ENCODE results near the gene RNF135. TPM values are rescaled to one million over a fixed set of nuclear protein-coding genes. Genes with fewer than 3 reads are reported as not detected.

The RNF135 gene
- total RNA-seq, 1 donor from 2014 or later = 4.2 TPM

- H3K27me3 ChIP-seq = no peaks in the 10 kb centered on the region
- no peaks in the 10 kb centered on the region for H4K20me1 ChIP-seq (ENCODE audit: low read depth)
- H3K4me1 Mint-ChIP-seq = no peaks in the 10 kb centered on the region
- TF ChIP-seq EZH2 (IDR thresholded peaks at IDR 0.05) = no peak
- no peak for TF ChIP-seq EZH2phosphoT487 (IDR thresholded peaks at IDR 0.05)
- TF ChIP-seq CTCF (IDR thresholded peaks at IDR 0.05) = no peak
- no peak for DNase-seq (ENCODE audit: low spot score)
- H3K9ac ChIP-seq = no peak overlapping the region
- H3K9me3 ChIP-seq (ENCODE audit: low read depth) = no peaks in the 10 kb centered on the region
- no peak overlapping the region for H3K27ac Mint-ChIP-seq
- H2AFZ ChIP-seq (replicated peaks) = no peak overlapping the region
- H3K36me3 Mint-ChIP-seq = peaks cover 15% of the 10 kb centered on the region
- H3K27ac ChIP-seq = no peak overlapping the region
- H3K4me3 Mint-ChIP-seq = no peak overlapping the region
- H3K27me3 Mint-ChIP-seq (ENCODE audit: insufficient read depth, low read depth) = no peaks in the 10 kb centered on the region
- no peak overlapping the region for H3K4me2 ChIP-seq
- H3F3A ChIP-seq (ENCODE audit: low read depth) = no peaks in the 10 kb centered on the region
- H3K4me3 ChIP-seq = no peak overlapping the region
- H3K36me3 ChIP-seq = no peaks in the 10 kb centered on the region
- no peaks in the 10 kb centered on the region for H3K9me3 Mint-ChIP-seq
- H3K79me2 ChIP-seq (ENCODE audit: low read depth) = no peaks in the 10 kb centered on the region
- no peaks in the 10 kb centered on the region for H3K4me1 ChIP-seq
Measured at GRCh38 chr17:30997842-30998241, 27.0 kb downstream of the RNF135 start.

DNA sequence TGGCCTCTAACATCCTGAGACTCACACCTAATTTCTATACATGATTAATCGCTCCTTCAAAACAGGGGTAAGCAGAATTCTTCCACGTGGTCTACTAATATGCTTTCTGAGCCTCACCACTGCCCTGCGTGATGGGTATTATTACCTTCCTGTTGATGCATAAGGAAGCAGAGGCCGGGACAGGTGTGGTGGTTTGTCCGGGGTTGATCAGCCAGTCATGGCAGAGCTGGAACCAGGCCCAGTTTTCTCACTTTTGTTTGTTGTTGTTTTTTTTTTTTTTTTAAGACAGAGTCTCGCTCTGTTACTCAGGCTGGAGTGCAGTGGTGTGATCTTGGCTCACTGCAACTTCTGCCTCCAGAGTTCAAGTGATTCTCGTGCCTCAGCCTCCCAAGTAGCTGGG lies 31.2 kb downstream of the RNF135 start:
- Mint-ChIP-seq H3K27me3 (ENCODE audit: insufficient read depth, low read depth) (no peaks in the 10 kb centered on the region), H3K27ac (no peak overlapping the region), H3K9me3 (peaks cover 6% of the 10 kb centered on the region), H3K4me3 (no peak overlapping the region), H3K4me1 (no peaks in the 10 kb centered on the region), H3K36me3 (peaks cover 18% of the 10 kb centered on the region)
- H3K9ac ChIP-seq = no peak overlapping the region
- no peaks in the 10 kb centered on the region for H3K36me3 ChIP-seq
- no peak overlapping the region for H3K4me3 ChIP-seq
- no peaks in the 10 kb centered on the region for H3K4me1 ChIP-seq
- TF ChIP-seq EZH2 (IDR thresholded peaks at IDR 0.05) (no peak), CTCF (IDR thresholded peaks at IDR 0.05) (no peak), EZH2phosphoT487 (IDR thresholded peaks at IDR 0.05) (no peak)
- H3F3A ChIP-seq (ENCODE audit: low read depth) = no peaks in the 10 kb centered on the region
- no peak overlapping the region for H2AFZ ChIP-seq (replicated peaks)
- no peak overlapping the region for H3K27ac ChIP-seq
- no peaks in the 10 kb centered on the region for H3K27me3 ChIP-seq
- no peaks in the 10 kb centered on the region for H3K9me3 ChIP-seq (ENCODE audit: low read depth)
- H4K20me1 ChIP-seq (ENCODE audit: low read depth) = no peaks in the 10 kb centered on the region
- DNase-seq (ENCODE audit: low spot score) = no peak
- no peak overlapping the region for H3K4me2 ChIP-seq
- H3K79me2 ChIP-seq (ENCODE audit: low read depth) = no peaks in the 10 kb centered on the region

DNA sequence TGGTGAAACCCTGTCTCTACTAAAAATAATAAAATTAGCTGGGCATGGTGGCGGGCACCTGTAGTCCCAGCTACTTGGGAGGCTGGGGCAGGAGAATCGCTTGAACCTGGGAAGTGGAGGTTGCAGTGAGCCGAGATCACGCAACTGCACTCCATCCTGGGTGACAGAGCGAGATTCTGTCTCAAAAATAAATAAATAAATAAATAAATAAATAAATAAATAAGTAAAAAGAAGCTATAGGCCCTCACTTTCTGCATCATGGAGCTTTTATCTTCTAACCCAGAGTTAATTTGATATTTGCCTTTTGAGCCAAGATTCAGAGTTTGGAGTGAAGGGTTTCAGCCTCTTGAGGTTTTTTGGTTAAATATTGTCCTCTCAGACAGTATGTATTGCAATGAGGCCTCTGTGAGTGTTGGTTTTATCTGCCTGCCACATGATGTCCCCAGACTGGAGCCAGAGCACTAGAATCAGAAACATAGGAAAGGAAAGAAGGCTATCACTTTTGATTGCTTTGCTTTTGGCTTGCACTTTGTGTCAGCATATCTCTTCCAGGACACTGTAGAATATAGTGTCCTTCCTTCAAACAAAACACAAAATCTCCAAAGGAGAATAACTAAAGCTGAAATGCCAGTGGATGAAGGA lies 32.5 kb downstream of the RNF135 start:
- Histone ChIP-seq H3K4me3 (no peak overlapping the region), H3K27me3 (peaks cover 12% of the 10 kb centered on the region), H3K36me3 (no peaks in the 10 kb centered on the region), H3K9ac (no peak overlapping the region), H3K4me2 (no peak overlapping the region), H3K79me2 (ENCODE audit: low read depth) (no peaks in the 10 kb centered on the region), H4K20me1 (ENCODE audit: low read depth) (no peaks in the 10 kb centered on the region), H3F3A (ENCODE audit: low read depth) (peaks cover 8% of the 10 kb centered on the region), H3K4me1 (no peaks in the 10 kb centered on the region), H3K27ac (no peak overlapping the region), H2AFZ (replicated peaks) (no peak overlapping the region), H3K9me3 (ENCODE audit: low read depth) (no peaks in the 10 kb centered on the region)
- Mint-ChIP-seq H3K9me3 (peaks cover 8% of the 10 kb centered on the region), H3K27me3 (ENCODE audit: insufficient read depth, low read depth) (no peaks in the 10 kb centered on the region), H3K4me3 (no peak overlapping the region), H3K27ac (no peak overlapping the region), H3K4me1 (peaks cover 8% of the 10 kb centered on the region), H3K36me3 (peaks cover 13% of the 10 kb centered on the region)
- TF ChIP-seq EZH2 (IDR thresholded peaks at IDR 0.05) = no peak
- TF ChIP-seq CTCF (IDR thresholded peaks at IDR 0.05) = no peak
- no peak for TF ChIP-seq EZH2phosphoT487 (IDR thresholded peaks at IDR 0.05)
- no peak for DNase-seq (ENCODE audit: low spot score)

Measured in neural progenitor cell (in vitro differentiated cells).